ENCODE measurements around the gene ZNF536. TPM values are rescaled to one million over a fixed set of nuclear protein-coding genes. Genes with fewer than 3 reads are reported as not detected.
A peak's percentile ranks its signal among the peaks of the same experiment; 100 is the strongest.

ZNF536 gene
- total RNA-seq, 1 experiment from 2014 or later, result 2.9 TPM

DNA sequence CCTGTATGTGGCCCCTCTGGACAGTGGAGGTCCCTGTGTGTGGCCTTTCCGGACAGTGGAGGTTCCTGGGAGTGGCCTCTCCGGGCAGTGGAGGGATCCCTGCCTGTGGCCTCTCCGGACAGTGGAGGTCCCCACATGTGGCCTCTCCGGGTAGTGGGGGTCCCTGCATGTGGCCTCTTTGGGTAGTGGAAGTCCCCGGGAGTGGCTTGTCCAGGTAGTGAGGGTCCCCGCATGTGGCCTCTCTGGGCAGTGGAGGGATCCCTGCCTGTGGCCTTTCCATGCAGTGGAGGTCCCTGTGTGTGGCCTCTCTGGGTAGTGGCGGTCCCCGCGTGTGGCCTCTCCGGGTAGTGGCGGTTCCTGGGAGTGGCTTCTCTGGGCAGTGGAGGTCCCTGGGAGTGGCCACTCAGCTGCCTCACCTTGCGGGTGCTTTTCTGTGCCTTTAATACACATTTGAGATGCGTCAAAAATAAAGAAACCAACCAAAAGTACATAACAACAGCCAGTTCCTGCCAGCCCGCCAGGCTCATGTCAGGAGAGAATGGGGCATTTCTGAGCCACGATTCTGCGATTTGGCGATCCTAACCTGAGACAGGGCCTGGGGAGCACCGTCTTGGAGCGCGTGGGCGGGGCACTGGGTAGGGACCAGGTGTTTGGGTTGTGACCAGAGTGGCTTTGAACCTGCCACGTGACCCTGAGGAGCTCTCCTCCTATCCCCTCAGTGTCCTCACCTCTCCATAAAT lies 194.7 kb downstream of the ZNF536 start:
- ChIA-PET POLR2A (ENCODE audit: low non-redundant PET) (no interaction called here), CTCF (no interaction called here)
- Histone ChIP-seq H3K27ac (ENCODE audit: low read depth, low read length, poor library complexity, severe bottlenecking) (no peak overlapping the region), H3K9me3 (ENCODE audit: low read depth, low read length, poor library complexity, severe bottlenecking) (no peaks in the 10 kb centered on the region), H3K36me3 (ENCODE audit: insufficient read depth, low read length, poor library complexity, severe bottlenecking) (no peaks in the 10 kb centered on the region), H3K4me3 (ENCODE audit: low read depth, low read length, poor library complexity, severe bottlenecking) (no peak overlapping the region), H3K27me3 (replicated peaks; ENCODE audit: insufficient read depth, low read depth, low read length, poor library complexity) (no peaks in the 10 kb centered on the region), H3K4me1 (ENCODE audit: insufficient read depth, low read length, poor library complexity, severe bottlenecking) (peaks cover 7% of the 10 kb centered on the region)
- DNase-seq (ENCODE audit: low spot score), result no peak
- TF ChIP-seq EZH2 (IDR thresholded peaks at IDR 0.05; ENCODE audit: borderline replicate concordance, low read depth, low read length, poor library complexity, severe bottlenecking), result no peak
- TF ChIP-seq, protein P1, sequence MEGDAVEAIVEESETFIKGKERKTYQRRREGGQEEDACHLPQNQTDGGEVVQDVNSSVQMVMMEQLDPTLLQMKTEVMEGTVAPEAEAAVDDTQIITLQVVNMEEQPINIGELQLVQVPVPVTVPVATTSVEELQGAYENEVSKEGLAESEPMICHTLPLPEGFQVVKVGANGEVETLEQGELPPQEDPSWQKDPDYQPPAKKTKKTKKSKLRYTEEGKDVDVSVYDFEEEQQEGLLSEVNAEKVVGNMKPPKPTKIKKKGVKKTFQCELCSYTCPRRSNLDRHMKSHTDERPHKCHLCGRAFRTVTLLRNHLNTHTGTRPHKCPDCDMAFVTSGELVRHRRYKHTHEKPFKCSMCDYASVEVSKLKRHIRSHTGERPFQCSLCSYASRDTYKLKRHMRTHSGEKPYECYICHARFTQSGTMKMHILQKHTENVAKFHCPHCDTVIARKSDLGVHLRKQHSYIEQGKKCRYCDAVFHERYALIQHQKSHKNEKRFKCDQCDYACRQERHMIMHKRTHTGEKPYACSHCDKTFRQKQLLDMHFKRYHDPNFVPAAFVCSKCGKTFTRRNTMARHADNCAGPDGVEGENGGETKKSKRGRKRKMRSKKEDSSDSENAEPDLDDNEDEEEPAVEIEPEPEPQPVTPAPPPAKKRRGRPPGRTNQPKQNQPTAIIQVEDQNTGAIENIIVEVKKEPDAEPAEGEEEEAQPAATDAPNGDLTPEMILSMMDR (conservative IDR thresholded peaks at IDR 0.05; ENCODE audit: low read depth, low read length), result no peak
- intact Hi-C loops (cut with micrococcal nuclease; ENCODE audit: unreplicated experiment), result no loop called here
- no TSS peak for BruUV-seq (replicated peaks)

DNA sequence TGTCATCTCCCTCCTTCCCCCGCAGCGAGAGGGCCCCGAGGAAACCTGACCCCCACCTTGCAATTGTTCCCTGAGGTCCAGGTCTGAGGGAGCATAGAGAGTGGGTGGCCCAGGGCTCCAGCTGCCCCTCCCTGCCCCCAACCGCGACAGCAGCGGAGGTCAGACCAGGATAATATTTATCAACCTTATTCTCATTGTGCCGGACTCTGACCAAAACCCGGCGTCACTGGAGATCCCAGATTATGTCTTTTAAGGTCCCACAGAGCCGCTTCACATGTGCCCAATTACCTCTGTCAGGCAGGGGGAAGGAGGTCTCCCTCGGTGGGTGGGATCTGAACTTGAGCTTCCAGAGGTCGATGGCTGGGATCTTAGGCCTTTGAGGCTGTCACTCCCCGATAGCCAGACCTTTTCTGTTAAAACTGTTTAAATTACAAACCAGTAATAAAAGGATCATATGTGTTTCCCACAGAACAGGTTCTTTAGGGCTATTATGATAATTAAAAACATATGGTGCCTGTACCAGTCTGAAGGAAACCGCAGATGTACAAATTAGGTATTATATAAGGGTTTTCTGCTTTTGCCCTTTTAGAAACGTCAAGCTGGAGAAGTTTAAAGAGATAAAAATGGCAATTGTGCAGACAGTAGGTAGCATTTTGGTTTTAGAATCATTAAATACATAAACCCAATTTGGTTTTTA lies 195.5 kb downstream of the ZNF536 start:
- TF ChIP-seq EZH2 (IDR thresholded peaks at IDR 0.05; ENCODE audit: borderline replicate concordance, low read depth, low read length, poor library complexity, severe bottlenecking), result no peak
- TF ChIP-seq, protein P1 (conservative IDR thresholded peaks at IDR 0.05; ENCODE audit: low read depth, low read length), result no peak
- H3K27ac ChIP-seq (ENCODE audit: low read depth, low read length, poor library complexity, severe bottlenecking), result no peak overlapping the region

DNA sequence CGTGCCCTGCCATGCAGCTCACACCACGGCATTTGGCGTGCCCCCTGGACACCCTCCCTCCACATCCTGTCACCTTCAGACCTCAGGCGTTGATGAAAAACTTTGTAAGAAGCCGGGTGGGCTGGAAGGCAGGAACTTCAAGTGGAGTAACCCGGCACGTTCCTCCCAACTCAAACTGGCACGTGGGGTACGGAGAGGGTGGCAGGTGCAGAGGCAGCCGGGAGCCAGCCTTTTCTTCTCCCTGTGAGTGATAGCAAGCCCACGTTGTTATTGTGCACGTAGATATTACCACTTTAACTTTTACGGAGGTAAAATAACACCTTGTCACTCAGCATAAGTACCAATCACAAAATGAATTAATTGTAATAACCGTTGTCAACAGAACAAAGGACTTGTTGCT lies 198.0 kb downstream of the ZNF536 start:
- H3K9me3 ChIP-seq (ENCODE audit: low read depth, low read length, poor library complexity, severe bottlenecking), result no peaks in the 10 kb centered on the region
- no peaks in the 10 kb centered on the region for H3K36me3 ChIP-seq (ENCODE audit: insufficient read depth, low read length, poor library complexity, severe bottlenecking)
- H3K4me3 ChIP-seq (ENCODE audit: low read depth, low read length, poor library complexity, severe bottlenecking), result no peak overlapping the region
- BruUV-seq (replicated peaks), result no TSS peak
- H3K27me3 ChIP-seq (replicated peaks; ENCODE audit: insufficient read depth, low read depth, low read length, poor library complexity), result no peaks in the 10 kb centered on the region
- H3K4me1 ChIP-seq (ENCODE audit: insufficient read depth, low read length, poor library complexity, severe bottlenecking), result peaks cover 7% of the 10 kb centered on the region
- no peak for DNase-seq (ENCODE audit: low spot score)
- POLR2A ChIA-PET (ENCODE audit: low non-redundant PET), result no interaction called here
- TF ChIP-seq, protein P1 (conservative IDR thresholded peaks at IDR 0.05; ENCODE audit: low read depth, low read length), result no peak
- no peak for TF ChIP-seq EZH2 (IDR thresholded peaks at IDR 0.05; ENCODE audit: borderline replicate concordance, low read depth, low read length, poor library complexity, severe bottlenecking)
- CTCF ChIA-PET, result no interaction called here
- intact Hi-C loops (cut with micrococcal nuclease; ENCODE audit: unreplicated experiment), result no loop called here
- no peak overlapping the region for H3K27ac ChIP-seq (ENCODE audit: low read depth, low read length, poor library complexity, severe bottlenecking)

More for the DNA sequence above, 195.5 kb downstream of the ZNF536 start:
- Histone ChIP-seq H3K9me3 (ENCODE audit: low read depth, low read length, poor library complexity, severe bottlenecking) (no peaks in the 10 kb centered on the region), H3K4me3 (ENCODE audit: low read depth, low read length, poor library complexity, severe bottlenecking) (no peak overlapping the region), H3K36me3 (ENCODE audit: insufficient read depth, low read length, poor library complexity, severe bottlenecking) (no peaks in the 10 kb centered on the region), H3K4me1 (ENCODE audit: insufficient read depth, low read length, poor library complexity, severe bottlenecking) (peaks cover 7% of the 10 kb centered on the region), H3K27me3 (replicated peaks; ENCODE audit: insufficient read depth, low read depth, low read length, poor library complexity) (no peaks in the 10 kb centered on the region)
- no TSS peak for BruUV-seq (replicated peaks)
- DNase-seq (ENCODE audit: low spot score), result peak; percentile 24
- intact Hi-C loops (cut with micrococcal nuclease; ENCODE audit: unreplicated experiment), result no loop called here
- POLR2A ChIA-PET (ENCODE audit: low non-redundant PET), result no interaction called here
- CTCF ChIA-PET, result no interaction called here
